Activated CD8-positive, alpha-beta memory T cell treated with anti-CD3 and anti-CD28 coated beads, Interleukin-2, amount 50 U/mL, for 48 hours (primary cell): ENCODE measurements around the gene ZSWIM1.
A peak's percentile ranks its signal among the peaks of the same experiment; 100 is the strongest.

Experiments used
- DNase-seq: peaks from one replicate; pipeline ENCODE4 v3.0.0-alpha.2; 2020

Gene ZSWIM1

GRCh38 chr20:45933266-45934045 lies 52.4 kb downstream of the ZSWIM1 start:
- peak; percentile 81 for DNase-seq

- DNase-seq: no peak
Observed at GRCh38 chr20:45934046-45934585, 53.1 kb downstream of the ZSWIM1 start.
